ENCODE results near the gene SLC17A6. TPM values are rescaled to one million over a fixed set of nuclear protein-coding genes. Genes with fewer than 3 reads are reported as not detected.

SLC17A6 gene
- total and polyA plus RNA-seq, 2 donors (not counting 1 experiment from before 2014, with no cell fraction given) = not detected

- H2AFZ ChIP-seq (ENCODE audit: insufficient read depth, low read depth, low read length, poor library complexity, severe bottlenecking) = no peak overlapping the region
- Mint-ChIP-seq H3K4me1 (peaks cover 5% of the 10 kb centered on the region), H3K4me3 (no peak overlapping the region), H3K27me3 (peaks cover 70% of the 10 kb centered on the region), H3K9me3 (ENCODE audit: insufficient read depth) (no peaks in the 10 kb centered on the region), H3K27ac (no peak overlapping the region)
- ATAC-seq (ENCODE audit: low read depth) = no peak
- intact Hi-C loops (cut with micrococcal nuclease) = no loop called here
- POLR2A ChIA-PET = no interaction called here
- WGBS (ENCODE audit: insufficient coverage) = 15% methylated on average over 23 of the region's 23 CpGs
- no peaks in the 10 kb centered on the region for H4K20me1 ChIP-seq (ENCODE audit: control insufficient read depth, insufficient read depth, low read length, poor library complexity, severe bottlenecking)
- CTCF ChIA-PET = interaction anchor here (1.1 kb wide), 1 partner anchor 446 kb away, joined by 4 read pairs; no protein-coding TSS in a partner anchor
- no peaks in the 10 kb centered on the region for H3K36me3 ChIP-seq (replicated peaks in 1 of 2; ENCODE audit: control extremely low read depth in 1 of 2, control insufficient read depth in 1 of 2, extremely low read depth in 1 of 2, insufficient read depth in 2 of 2, low read length in 1 of 2)
- H3K9me3 ChIP-seq (ENCODE audit: control extremely low read depth in 1 of 3, control insufficient read depth in 2 of 3, insufficient read depth in 1 of 3, low read length in 2 of 3) = peaks cover 0 to 20% (median 0%) of the 10 kb centered on the region in 3 donors
- H3K4me2 ChIP-seq (replicated peaks; ENCODE audit: low read depth, low read length, poor library complexity, severe bottlenecking) = no peak overlapping the region
- peaks cover 0 to 13% of the 10 kb centered on the region in 2 donors for H3K4me1 ChIP-seq (ENCODE audit: control insufficient read depth in 2 of 2, insufficient read depth in 2 of 2, low read length in 2 of 2)
- no peaks in the 10 kb centered on the region for H3K79me2 ChIP-seq (ENCODE audit: control insufficient read depth, insufficient read depth, low read length)
- H3K27ac ChIP-seq (ENCODE audit: low read length in 2 of 2) = no peak overlapping the region
- H3K4me3 ChIP-seq (ENCODE audit: control extremely low read depth in 1 of 5, extremely low read depth in 1 of 5, insufficient read depth in 1 of 5, low read depth in 2 of 5, low read length in 4 of 5) = no peak overlapping the region
- peaks cover 0 to 60% (median 50%) of the 10 kb centered on the region in 4 experiments for H3K27me3 ChIP-seq (replicated peaks in 1 of 4; ENCODE audit: control extremely low read depth in 1 of 4, control insufficient read depth in 3 of 4, insufficient read depth in 4 of 4, low read length in 3 of 4)
- no peak for TF ChIP-seq EZH2 (IDR thresholded peaks at IDR 0.05; ENCODE audit: borderline replicate concordance, insufficient read depth, low read depth, low read length, poor library complexity, severe bottlenecking)
- no peak for TF ChIP-seq CTCF (IDR thresholded peaks at IDR 0.05)
- H3K9ac ChIP-seq (ENCODE audit: low read length) = no peak overlapping the region
- DNase-seq = no peak
Observed at GRCh38 chr11:22341588-22341931, 3.4 kb downstream of the SLC17A6 start.

DNA sequence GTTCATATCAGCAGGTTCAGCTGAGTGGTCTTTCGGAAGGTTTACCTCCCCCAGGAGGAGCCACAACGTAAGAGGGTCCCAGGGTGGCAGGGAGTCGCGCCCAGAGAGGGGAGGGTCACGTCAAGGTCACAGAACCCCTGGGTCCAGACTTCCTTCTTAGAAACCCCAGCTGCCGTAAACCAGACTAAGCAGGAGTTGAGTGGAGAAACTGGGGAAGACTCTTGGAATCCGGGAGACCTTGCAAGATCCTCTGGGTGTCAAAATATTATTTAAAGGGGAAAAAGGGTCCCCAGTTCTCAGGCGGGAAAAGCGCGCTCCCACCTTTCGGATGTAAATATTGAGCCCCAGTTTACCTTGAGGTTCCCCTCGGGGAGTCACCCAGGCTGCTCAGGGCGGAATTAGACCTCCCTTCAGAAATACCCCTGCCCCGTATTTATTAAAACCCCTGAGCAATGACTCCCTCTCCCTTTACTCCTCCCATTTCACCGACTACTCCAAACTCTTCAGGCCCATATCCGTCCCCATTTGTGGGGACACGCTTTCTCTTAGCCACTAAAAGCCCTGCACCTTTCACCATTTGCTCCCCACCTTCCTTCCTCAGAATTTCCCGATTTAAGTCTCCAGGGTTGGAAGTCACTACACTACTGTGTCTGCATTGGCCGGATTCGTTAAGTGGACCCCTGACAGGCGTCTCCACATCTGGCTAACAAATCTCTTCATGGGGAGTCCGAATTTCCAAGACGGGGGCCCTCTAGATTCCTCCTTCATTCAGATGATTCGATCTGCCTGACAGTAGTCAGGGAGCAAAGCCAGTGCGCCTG is 4.2 kb downstream of the SLC17A6 start:
- Histone ChIP-seq H2AFZ (ENCODE audit: insufficient read depth, low read depth, low read length, poor library complexity, severe bottlenecking) (no peak overlapping the region), H3K4me2 (replicated peaks; ENCODE audit: low read depth, low read length, poor library complexity, severe bottlenecking) (no peak overlapping the region), H3K27ac (ENCODE audit: low read length in 2 of 2) (no peak overlapping the region), H3K27me3 (replicated peaks in 1 of 4; ENCODE audit: control extremely low read depth in 1 of 4, control insufficient read depth in 3 of 4, insufficient read depth in 4 of 4, low read length in 3 of 4) (peaks cover 0 to 58% (median 47%) of the 10 kb centered on the region in 4 experiments), H3K79me2 (ENCODE audit: control insufficient read depth, insufficient read depth, low read length) (no peaks in the 10 kb centered on the region), H3K4me3 (ENCODE audit: control extremely low read depth in 1 of 5, extremely low read depth in 1 of 5, insufficient read depth in 1 of 5, low read depth in 2 of 5, low read length in 4 of 5) (no peak overlapping the region), H4K20me1 (ENCODE audit: control insufficient read depth, insufficient read depth, low read length, poor library complexity, severe bottlenecking) (no peaks in the 10 kb centered on the region), H3K4me1 (ENCODE audit: control insufficient read depth in 2 of 2, insufficient read depth in 2 of 2, low read length in 2 of 2) (peaks cover 0 to 13% of the 10 kb centered on the region in 2 donors), H3K9ac (ENCODE audit: low read length) (no peak overlapping the region), H3K36me3 (replicated peaks in 1 of 2; ENCODE audit: control extremely low read depth in 1 of 2, control insufficient read depth in 1 of 2, extremely low read depth in 1 of 2, insufficient read depth in 2 of 2, low read length in 1 of 2) (no peaks in the 10 kb centered on the region), H3K9me3 (ENCODE audit: control extremely low read depth in 1 of 3, control insufficient read depth in 2 of 3, insufficient read depth in 1 of 3, low read length in 2 of 3) (peaks cover 0 to 20% (median 0%) of the 10 kb centered on the region in 3 donors)
- no peak for TF ChIP-seq CTCF (IDR thresholded peaks at IDR 0.05)
- TF ChIP-seq EZH2 (IDR thresholded peaks at IDR 0.05; ENCODE audit: borderline replicate concordance, insufficient read depth, low read depth, low read length, poor library complexity, severe bottlenecking) = no peak
- DNase-seq (no peak), ATAC-seq (ENCODE audit: low read depth) (no peak)
- CTCF ChIA-PET = no interaction called here
- H3K4me3 Mint-ChIP-seq = no peak overlapping the region
- no peak overlapping the region for H3K27ac Mint-ChIP-seq
- peaks cover 66% of the 10 kb centered on the region for H3K27me3 Mint-ChIP-seq
- 15% methylated on average over 20 of the region's 25 CpGs for WGBS (ENCODE audit: insufficient coverage)
- no peaks in the 10 kb centered on the region for H3K9me3 Mint-ChIP-seq (ENCODE audit: insufficient read depth)
- POLR2A ChIA-PET = no interaction called here
- intact Hi-C loops (cut with micrococcal nuclease) = no loop called here
- H3K4me1 Mint-ChIP-seq = peaks cover 5% of the 10 kb centered on the region
